ENCODE data around the gene MRPL11. TPM values are rescaled to one million over a fixed set of nuclear protein-coding genes. Genes with fewer than 3 reads are reported as not detected.

Gene MRPL11
- total and polyA plus RNA-seq, 2 experiments from 2014 or later: 57.1 to 60.6 TPM

- Histone ChIP-seq H4K20me1 (ENCODE audit: insufficient read depth, poor library complexity, severe bottlenecking) (no peaks in the 10 kb centered on the region), H3K4me3 (no peak overlapping the region), H3K4me1 (ENCODE audit: insufficient read depth) (no peaks in the 10 kb centered on the region), H2AFZ (no peak overlapping the region), H3K79me2 (no peaks in the 10 kb centered on the region), H3K9me3 (ENCODE audit: low read depth) (no peaks in the 10 kb centered on the region), H3K9me2 (replicated peaks; ENCODE audit: insufficient read depth) (no peaks in the 10 kb centered on the region), H3K36me3 (replicated peaks; ENCODE audit: insufficient read depth, low read depth) (no peaks in the 10 kb centered on the region), H3K4me2 (no peak overlapping the region), H3K27ac (no peak overlapping the region), H3K27me3 (peaks cover 4% of the 10 kb centered on the region)
- TF ChIP-seq EZH2 (IDR thresholded peaks at IDR 0.05; ENCODE audit: borderline replicate concordance) (no peak), EZH2phosphoT487 (IDR thresholded peaks at IDR 0.05; ENCODE audit: low read depth, severe bottlenecking, unreplicated experiment) (no peak)
- TF ChIP-seq, protein P1, sequence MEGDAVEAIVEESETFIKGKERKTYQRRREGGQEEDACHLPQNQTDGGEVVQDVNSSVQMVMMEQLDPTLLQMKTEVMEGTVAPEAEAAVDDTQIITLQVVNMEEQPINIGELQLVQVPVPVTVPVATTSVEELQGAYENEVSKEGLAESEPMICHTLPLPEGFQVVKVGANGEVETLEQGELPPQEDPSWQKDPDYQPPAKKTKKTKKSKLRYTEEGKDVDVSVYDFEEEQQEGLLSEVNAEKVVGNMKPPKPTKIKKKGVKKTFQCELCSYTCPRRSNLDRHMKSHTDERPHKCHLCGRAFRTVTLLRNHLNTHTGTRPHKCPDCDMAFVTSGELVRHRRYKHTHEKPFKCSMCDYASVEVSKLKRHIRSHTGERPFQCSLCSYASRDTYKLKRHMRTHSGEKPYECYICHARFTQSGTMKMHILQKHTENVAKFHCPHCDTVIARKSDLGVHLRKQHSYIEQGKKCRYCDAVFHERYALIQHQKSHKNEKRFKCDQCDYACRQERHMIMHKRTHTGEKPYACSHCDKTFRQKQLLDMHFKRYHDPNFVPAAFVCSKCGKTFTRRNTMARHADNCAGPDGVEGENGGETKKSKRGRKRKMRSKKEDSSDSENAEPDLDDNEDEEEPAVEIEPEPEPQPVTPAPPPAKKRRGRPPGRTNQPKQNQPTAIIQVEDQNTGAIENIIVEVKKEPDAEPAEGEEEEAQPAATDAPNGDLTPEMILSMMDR (IDR thresholded peaks at IDR 0.05; ENCODE audit: poor library complexity): no peak
- DNase-seq (ENCODE audit: low spot score): no peak
- 46% methylated on average over 5 of the region's 5 CpGs for WGBS (ENCODE audit: low lambda C conversion rate, missing lambda C conversion rate)
These were observed 20.6 kb upstream of the MRPL11 start for GRCh38 chr11:66459138-66459778.

GRCh38 chr11:66457826-66458225 lies 19.2 kb upstream of the MRPL11 start:
- Histone ChIP-seq H3K36me3 (replicated peaks; ENCODE audit: insufficient read depth, low read depth) (no peaks in the 10 kb centered on the region), H3K4me3 (no peak overlapping the region), H3K27me3 (peaks cover 4% of the 10 kb centered on the region), H4K20me1 (ENCODE audit: insufficient read depth, poor library complexity, severe bottlenecking) (no peaks in the 10 kb centered on the region), H3K9me3 (ENCODE audit: low read depth) (no peaks in the 10 kb centered on the region), H3K27ac (no peak overlapping the region), H3K79me2 (no peaks in the 10 kb centered on the region), H2AFZ (no peak overlapping the region), H3K4me1 (ENCODE audit: insufficient read depth) (no peaks in the 10 kb centered on the region), H3K4me2 (no peak overlapping the region), H3K9me2 (replicated peaks; ENCODE audit: insufficient read depth) (no peaks in the 10 kb centered on the region)
- TF ChIP-seq EZH2 (IDR thresholded peaks at IDR 0.05; ENCODE audit: borderline replicate concordance) (no peak), EZH2phosphoT487 (IDR thresholded peaks at IDR 0.05; ENCODE audit: low read depth, severe bottlenecking, unreplicated experiment) (no peak)
- TF ChIP-seq, protein P1 (IDR thresholded peaks at IDR 0.05; ENCODE audit: poor library complexity): no peak
- WGBS (ENCODE audit: low lambda C conversion rate, missing lambda C conversion rate): 94% methylated on average over 6 of the region's 6 CpGs
- DNase-seq (ENCODE audit: low spot score): no peak

DNA sequence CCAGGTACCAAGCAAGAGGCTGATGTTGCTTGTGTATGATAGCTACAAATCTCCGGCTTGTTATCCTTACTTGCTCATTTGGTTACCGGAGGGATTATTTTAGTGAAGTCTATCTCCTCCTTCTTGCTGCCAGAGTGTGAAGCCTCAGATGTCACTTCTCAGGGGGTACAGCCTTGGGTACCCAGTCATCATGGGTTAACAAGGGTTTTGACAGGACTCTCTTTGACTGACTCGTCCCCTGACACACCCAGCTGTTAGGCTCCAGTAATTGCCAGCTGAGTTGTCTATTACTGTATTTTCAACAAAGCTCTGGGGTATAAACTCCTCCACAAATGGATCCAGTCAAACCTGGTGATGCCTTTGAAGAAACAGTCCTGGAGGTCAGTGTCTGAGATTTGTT lies 16.2 kb upstream of the MRPL11 start:
- Histone ChIP-seq H3K4me1 (ENCODE audit: insufficient read depth) (no peaks in the 10 kb centered on the region), H3K27ac (no peak overlapping the region)
- TF ChIP-seq EZH2 (IDR thresholded peaks at IDR 0.05; ENCODE audit: borderline replicate concordance) (no peak), EZH2phosphoT487 (IDR thresholded peaks at IDR 0.05; ENCODE audit: low read depth, severe bottlenecking, unreplicated experiment) (no peak)
- TF ChIP-seq, protein P1 (IDR thresholded peaks at IDR 0.05; ENCODE audit: poor library complexity): no peak

More for the DNA sequence above, 16.2 kb upstream of the MRPL11 start:
- Histone ChIP-seq H3K9me2 (replicated peaks; ENCODE audit: insufficient read depth) (no peaks in the 10 kb centered on the region), H4K20me1 (ENCODE audit: insufficient read depth, poor library complexity, severe bottlenecking) (no peaks in the 10 kb centered on the region), H3K79me2 (no peaks in the 10 kb centered on the region), H2AFZ (no peak overlapping the region), H3K9me3 (ENCODE audit: low read depth) (no peaks in the 10 kb centered on the region), H3K4me2 (no peak overlapping the region), H3K4me3 (no peak overlapping the region), H3K36me3 (replicated peaks; ENCODE audit: insufficient read depth, low read depth) (no peaks in the 10 kb centered on the region), H3K27me3 (peaks cover 4% of the 10 kb centered on the region)
- no peak for DNase-seq (ENCODE audit: low spot score)
- 74% methylated on average over 3 of the region's 3 CpGs for WGBS (ENCODE audit: low lambda C conversion rate, missing lambda C conversion rate)
